ENCODE results near the gene CDH6. TPM values are rescaled to one million over a fixed set of nuclear protein-coding genes. Genes with fewer than 3 reads are reported as not detected.

Gene CDH6
- total and polyA plus RNA-seq, 2 of the 13 experiments (the other 11 are each of a cell fraction or from before 2014, with no cell fraction given) = not detected

DNA sequence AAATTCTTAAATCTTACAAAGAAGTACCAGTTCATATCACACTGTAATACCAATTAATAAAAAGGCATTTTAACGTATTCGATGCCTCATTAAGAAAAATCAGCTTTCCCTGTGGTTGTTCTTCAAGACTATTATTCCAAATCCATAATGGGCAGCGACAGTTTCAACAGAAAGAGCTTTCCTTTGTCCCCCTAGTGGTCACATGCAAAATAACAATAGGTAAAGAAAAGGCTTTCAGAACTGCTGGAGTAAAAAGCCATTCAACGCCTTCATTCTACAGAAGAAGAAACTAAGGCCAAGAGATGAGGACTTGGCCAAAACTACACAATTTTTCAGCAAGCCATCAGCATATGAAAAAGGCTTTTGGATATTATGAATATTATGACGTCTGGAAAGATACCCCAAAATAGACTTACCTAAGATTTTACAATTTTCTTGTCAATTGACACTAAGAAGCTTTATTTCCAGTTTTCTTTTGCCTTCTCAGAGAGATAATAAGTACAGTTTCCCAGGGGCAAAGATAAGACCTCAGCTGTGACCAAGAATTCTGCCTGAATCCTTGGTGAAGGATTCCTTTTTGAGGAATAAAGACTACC lies 6.7 kb upstream of the CDH6 start:
- Histone ChIP-seq H3K79me2 (ENCODE audit: insufficient read depth, low read length) (no peaks in the 10 kb centered on the region), H4K20me1 (ENCODE audit: insufficient read depth, low read length) (no peaks in the 10 kb centered on the region), H3K4me1 (ENCODE audit: insufficient read depth, low read length) (no peaks in the 10 kb centered on the region), H3K9me3 (ENCODE audit: low read length) (no peaks in the 10 kb centered on the region), H3K4me2 (ENCODE audit: low read depth, low read length) (no peak overlapping the region), H2AFZ (ENCODE audit: low read length) (no peak overlapping the region), H3K36me3 (replicated peaks in 1 of 2; ENCODE audit: control insufficient read depth in 1 of 2, insufficient read depth in 2 of 2, low read length in 2 of 2) (no peaks in the 10 kb centered on the region), H3K4me3 (replicated peaks in 1 of 3; ENCODE audit: insufficient read depth in 1 of 3, low read depth in 2 of 3, low read length in 3 of 3) (no peak overlapping the region), H3K27ac (ENCODE audit: extremely low read length, insufficient read depth, low read length) (no peak overlapping the region), H3K27me3 (ENCODE audit: control insufficient read depth in 1 of 2, insufficient read depth in 2 of 2, low read length in 2 of 2) (no peaks in the 10 kb centered on the region), H3K9ac (ENCODE audit: insufficient read depth, low read depth, low read length) (no peak overlapping the region)
- TF ChIP-seq ZNF17 (CRISPR knock-in tag; IDR thresholded peaks at IDR 0.05) (no peak), MED1 (CRISPR knock-in tag; IDR thresholded peaks at IDR 0.05) (no peak), NRL (CRISPR knock-in tag; IDR thresholded peaks at IDR 0.05; ENCODE audit: borderline replicate concordance) (no peak), FOXP1 (IDR thresholded peaks at IDR 0.05) (no peak), FOXP1 (CRISPR knock-in tag; IDR thresholded peaks at IDR 0.05) (no peak), ZBTB44 (CRISPR knock-in tag; IDR thresholded peaks at IDR 0.05) (no peak), AGO2 (optimal IDR thresholded peaks at IDR 0.05; ENCODE audit: low read depth, low read length) (no peak), REPIN1 (CRISPR knock-in tag; IDR thresholded peaks at IDR 0.05; ENCODE audit: borderline replicate concordance, low read depth) (no peak), ZNF576 (CRISPR knock-in tag; IDR thresholded peaks at IDR 0.05) (no peak), SMC3 (IDR thresholded peaks at IDR 0.05; ENCODE audit: low read length) (peak; percentile 43), HES4 (CRISPR knock-in tag; IDR thresholded peaks at IDR 0.05; ENCODE audit: borderline replicate concordance) (no peak), SIX1 (CRISPR knock-in tag; IDR thresholded peaks at IDR 0.05; ENCODE audit: borderline replicate concordance) (no peak), ZNF20 (CRISPR knock-in tag; IDR thresholded peaks at IDR 0.05) (no peak), ZNF609 (CRISPR knock-in tag; IDR thresholded peaks at IDR 0.05; ENCODE audit: borderline replicate concordance) (no peak), STAG1 (CRISPR knock-in tag; IDR thresholded peaks at IDR 0.05) (peak; percentile 53), ZNF878 (CRISPR knock-in tag; IDR thresholded peaks at IDR 0.05) (no peak)
- TF ChIP-seq, protein P1, sequence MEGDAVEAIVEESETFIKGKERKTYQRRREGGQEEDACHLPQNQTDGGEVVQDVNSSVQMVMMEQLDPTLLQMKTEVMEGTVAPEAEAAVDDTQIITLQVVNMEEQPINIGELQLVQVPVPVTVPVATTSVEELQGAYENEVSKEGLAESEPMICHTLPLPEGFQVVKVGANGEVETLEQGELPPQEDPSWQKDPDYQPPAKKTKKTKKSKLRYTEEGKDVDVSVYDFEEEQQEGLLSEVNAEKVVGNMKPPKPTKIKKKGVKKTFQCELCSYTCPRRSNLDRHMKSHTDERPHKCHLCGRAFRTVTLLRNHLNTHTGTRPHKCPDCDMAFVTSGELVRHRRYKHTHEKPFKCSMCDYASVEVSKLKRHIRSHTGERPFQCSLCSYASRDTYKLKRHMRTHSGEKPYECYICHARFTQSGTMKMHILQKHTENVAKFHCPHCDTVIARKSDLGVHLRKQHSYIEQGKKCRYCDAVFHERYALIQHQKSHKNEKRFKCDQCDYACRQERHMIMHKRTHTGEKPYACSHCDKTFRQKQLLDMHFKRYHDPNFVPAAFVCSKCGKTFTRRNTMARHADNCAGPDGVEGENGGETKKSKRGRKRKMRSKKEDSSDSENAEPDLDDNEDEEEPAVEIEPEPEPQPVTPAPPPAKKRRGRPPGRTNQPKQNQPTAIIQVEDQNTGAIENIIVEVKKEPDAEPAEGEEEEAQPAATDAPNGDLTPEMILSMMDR (CRISPR knock-in tag; IDR thresholded peaks at IDR 0.05) = peak; percentile 60
- CTCF ChIA-PET (ENCODE audit: low intra/inter-chr PET ratio, low total read pairs) = interaction anchor here (1.3 kb wide), 1 partner anchor 1146 kb away, joined by 6 read pairs; no protein-coding TSS in a partner anchor
- ATAC-seq (peak; percentile 50), DNase-seq (ENCODE audit: low spot score) (peak; percentile 37), FAIRE-seq (peak; percentile 30)
- 3% methylated on average over 5 of the region's 5 CpGs for WGBS (ENCODE audit: low lambda C conversion rate)
- POLR2A ChIA-PET = no interaction called here
- BruUV-seq (replicated peaks) = no TSS peak
- in situ Hi-C loops (cut with HindIII; ENCODE audit: extremely low pct_ligation_motif_present, low pct_unique_long_range_greater_than_20kb) = no loop called here
- intact Hi-C loops (cut with micrococcal nuclease; ENCODE audit: unreplicated experiment) = loop anchor here (1.0 to 5.0 kb wide), 2 partner anchors 785 to 1144 kb away; no protein-coding TSS in a partner anchor
